Neural progenitor cell (in vitro differentiated cells): ENCODE results near the gene GMIP.

Experiments used
- EZH2 ChIP-seq: fragments of 200-600 bp; sonication (generic); IDR thresholded peaks from 2 replicates; pipeline ENCODE4 v1.6.1; 2017; ENCODE audit warnings: antibody characterized with exemption, mild to moderate bottlenecking, moderate library complexity
- TF ChIP-seq, protein P1 (sequence below): fragments of 200-600 bp; sonication (generic); IDR thresholded peaks from 2 replicates; pipeline ENCODE4 v1.5.1; 2017; ENCODE audit warnings: antibody characterized with exemption, mild to moderate bottlenecking

DNA sequence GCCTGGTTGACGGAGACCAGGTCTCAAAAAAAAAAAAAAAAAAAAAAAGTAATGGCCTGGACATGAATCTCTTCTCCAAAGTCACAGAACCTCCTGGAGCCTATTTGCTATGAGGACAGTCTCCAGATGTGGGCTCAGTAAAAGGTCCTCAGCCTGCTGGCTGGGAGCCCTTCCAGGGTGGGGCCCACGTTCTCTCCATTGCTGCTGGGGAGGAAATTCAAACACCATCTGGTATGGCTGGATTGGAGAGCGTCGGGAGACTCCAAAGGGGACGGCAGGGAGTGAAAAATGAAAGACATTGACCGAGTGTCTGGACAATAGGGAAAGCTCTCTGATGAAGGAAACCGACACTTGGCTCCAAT, 23.6 kb downstream of the GMIP start:
- TF ChIP-seq, protein P1, sequence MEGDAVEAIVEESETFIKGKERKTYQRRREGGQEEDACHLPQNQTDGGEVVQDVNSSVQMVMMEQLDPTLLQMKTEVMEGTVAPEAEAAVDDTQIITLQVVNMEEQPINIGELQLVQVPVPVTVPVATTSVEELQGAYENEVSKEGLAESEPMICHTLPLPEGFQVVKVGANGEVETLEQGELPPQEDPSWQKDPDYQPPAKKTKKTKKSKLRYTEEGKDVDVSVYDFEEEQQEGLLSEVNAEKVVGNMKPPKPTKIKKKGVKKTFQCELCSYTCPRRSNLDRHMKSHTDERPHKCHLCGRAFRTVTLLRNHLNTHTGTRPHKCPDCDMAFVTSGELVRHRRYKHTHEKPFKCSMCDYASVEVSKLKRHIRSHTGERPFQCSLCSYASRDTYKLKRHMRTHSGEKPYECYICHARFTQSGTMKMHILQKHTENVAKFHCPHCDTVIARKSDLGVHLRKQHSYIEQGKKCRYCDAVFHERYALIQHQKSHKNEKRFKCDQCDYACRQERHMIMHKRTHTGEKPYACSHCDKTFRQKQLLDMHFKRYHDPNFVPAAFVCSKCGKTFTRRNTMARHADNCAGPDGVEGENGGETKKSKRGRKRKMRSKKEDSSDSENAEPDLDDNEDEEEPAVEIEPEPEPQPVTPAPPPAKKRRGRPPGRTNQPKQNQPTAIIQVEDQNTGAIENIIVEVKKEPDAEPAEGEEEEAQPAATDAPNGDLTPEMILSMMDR = no peak
- TF ChIP-seq EZH2 = no peak
